IMR-90 (cell line): ENCODE data around the gene ARHGAP8.

ENCODE experiments used
- BHLHE40 ChIP-seq: fragments of 150-350 bp; IDR thresholded peaks from 2 replicates; pipeline ENCODE4 v1.6.1; 2016; ENCODE audit warnings: mild to moderate bottlenecking, low read depth, low read length
- CEBPB ChIP-seq: IDR thresholded peaks from 2 replicates; pipeline ENCODE4 v1.6.1; 2012; ENCODE audit warnings: low read depth, low read length, improper control_type of control experiment
- CTCF ChIP-seq: conservative IDR thresholded peaks from 2 replicates; pipeline ENCODE4 v1.5.1; 2012; ENCODE audit warnings: mild to moderate bottlenecking, low read depth, low read length, improper control_type of control experiment
- POLR2A ChIP-seq: IDR thresholded peaks from 2 replicates; pipeline ENCODE4 v1.6.1; 2012; ENCODE audit warnings: mild to moderate bottlenecking, low read depth, low read length
- RAD21 ChIP-seq: IDR thresholded peaks from 2 replicates; pipeline ENCODE4 v1.6.1; 2012; ENCODE audit warnings: low read length, improper control_type of control experiment
- RCOR1 ChIP-seq: IDR thresholded peaks from 2 replicates; pipeline ENCODE4 v1.6.1; 2012; ENCODE audit warnings: mild to moderate bottlenecking, low read length, improper control_type of control experiment; ENCODE audit not compliant: insufficient replicate concordance
- RFX5 ChIP-seq: IDR thresholded peaks from 2 replicates; pipeline ENCODE4 v1.8.0; 2012; ENCODE audit warnings: low read depth, mild to moderate bottlenecking, low read length, moderate library complexity
- SMC3 ChIP-seq: fragments of 150-350 bp; IDR thresholded peaks from 2 replicates; pipeline ENCODE4 v1.6.1; 2016; ENCODE audit warnings: low read depth, mild to moderate bottlenecking, antibody characterized with exemption, low read length, moderate library complexity

GRCh38 chr22:44889255-44889878, 137.0 kb downstream of the ARHGAP8 start:
- no peak for TF ChIP-seq CTCF
- TF ChIP-seq BHLHE40, result no peak
- no peak for TF ChIP-seq CEBPB
- TF ChIP-seq RCOR1, result no peak
- TF ChIP-seq POLR2A, result no peak
- no peak for TF ChIP-seq SMC3
- TF ChIP-seq RFX5, result no peak
- no peak for TF ChIP-seq RAD21
